Right renal pelvis (tissue), 4 donors: ENCODE data around the gene RBBP8NL. TPM values are rescaled to one million over a fixed set of nuclear protein-coding genes. Genes with fewer than 3 reads are reported as not detected.
"Not testable (repeated sequence)": the region's sequence is repeated elsewhere in the genome, so short reads cannot be mapped to it uniquely, and the experiment has no call there.

Source experiments
- DNase-seq, 4 donors: peaks; one replicate each; pipeline ENCODE4 v3.0.0-alpha.2; 2013; ENCODE audit warnings: low read depth in 4 of 4, low spot score in 3 of 4, missing footprints in 1 of 4
- polyA plus RNA-seq, 4 donors: library from polyadenylated mRNA; unstranded; fragments of 120-200 nt; gene quantifications; one replicate each; pipeline ENCODE4 v1.2.1, GENCODE V29; 2013; ENCODE audit not compliant: insufficient read length in 4 of 4

Gene RBBP8NL
- polyA plus RNA-seq, 4 donors: 1.4 to 2.3 (median 1.7) TPM

GRCh38 chr20:62382306-62383198 lies 44.8 kb downstream of the RBBP8NL start:
- peak in 1 of 4 donors; percentile 64 for DNase-seq

- no peak for DNase-seq
Measured at GRCh38 chr20:62381842-62382241, 45.5 kb downstream of the RBBP8NL start.

- DNase-seq: no peak
Measured at GRCh38 chr20:62381202-62381797, 46.0 kb downstream of the RBBP8NL start.

- no peak for DNase-seq
Measured at GRCh38 chr20:62378215-62378614, 49.1 kb downstream of the RBBP8NL start.

- no peak for DNase-seq
Measured at GRCh38 chr20:62377615-62378178, 49.6 kb downstream of the RBBP8NL start.

- DNase-seq: no peak
Measured at GRCh38 chr20:62377064-62377461, 50.3 kb downstream of the RBBP8NL start.

- DNase-seq: no peak
Measured at GRCh38 chr20:62376112-62377063, 51.0 kb downstream of the RBBP8NL start.

- DNase-seq: no peak
Measured at GRCh38 chr20:62374331-62375152, 52.8 kb downstream of the RBBP8NL start.

GRCh38 chr20:62373631-62374179 lies 53.6 kb downstream of the RBBP8NL start:
- DNase-seq: not testable (repeated sequence)

- DNase-seq: no peak
Measured at GRCh38 chr20:62372042-62372993, 55.0 kb downstream of the RBBP8NL start.

- no peak for DNase-seq
Measured at GRCh38 chr20:62371588-62372041, 55.7 kb downstream of the RBBP8NL start.

- no peak for DNase-seq
Measured at GRCh38 chr20:62370807-62371587, 56.3 kb downstream of the RBBP8NL start.

- no peak for DNase-seq
Measured at GRCh38 chr20:62370115-62370806, 57.1 kb downstream of the RBBP8NL start.

GRCh38 chr20:62369815-62370114 lies 57.6 kb downstream of the RBBP8NL start:
- no peak for DNase-seq

- DNase-seq: no peak
Measured at GRCh38 chr20:62368976-62369814, 58.1 kb downstream of the RBBP8NL start.

- DNase-seq: peak in 1 of 4 donors; percentile 63
Measured at GRCh38 chr20:62368392-62368975, 58.9 kb downstream of the RBBP8NL start.
